HepG2 (cell line): Measurements from ENCODE around the gene TGFBR1. TPM values are rescaled to one million over a fixed set of nuclear protein-coding genes. Genes with fewer than 3 reads are reported as not detected.

Source experiments
- ATAC-seq: fragments of 200-7000 bp; cut with Tn5 transposase; 3 replicates; pipeline ENCODE4 v1.9.1; 2020; ENCODE audit warnings: mild to moderate bottlenecking, moderate library complexity
- BruUV-seq: library from RNA; stranded (reverse); fragments of 400-500 nt; replicated peaks from 2 replicates; lab custom pipeline; 2021; lab: Mats Ljungman, UMichigan
- CTCF ChIA-PET: fragments of 300-600 bp; formaldehyde crosslinking; extraction: SDS; loops from one replicate; lab custom pipeline; 2021; ENCODE audit warnings: low total read pairs, inconsistent platforms, low intra/inter-chr PET ratio; lab: Yijun Ruan, JAX
- POLR2A ChIA-PET: fragments of 350-600 bp; sonication (Branson Sonifier 250); formaldehyde crosslinking; loops from one replicate; lab custom pipeline; 2020; ENCODE audit warnings: antibody characterized with exemption, inconsistent platforms; lab: Yijun Ruan, JAX
- DNase-seq: peaks from one replicate; pipeline ENCODE4 v3.0.0-alpha.2; 2015; ENCODE audit warnings: low spot score
- FAIRE-seq: peaks from 3 replicates; lab custom pipeline; 2011; peaks lifted over from hg19 to GRCh38; lab: Jason Lieb, UNC
- H2AFZ ChIP-seq: one replicate; pipeline ENCODE4 v1.6.1; 2011; ENCODE audit warnings: low read length, inconsistent platforms
- H3K27ac ChIP-seq: fragments of 300-600 bp; 3 replicates; pipeline ENCODE4 v1.8.0; 2011; ENCODE audit warnings: mixed run types, mild to moderate bottlenecking, mixed read lengths, low read length, inconsistent platforms; ENCODE audit not compliant: insufficient read depth; ENCODE audit errors: extremely low read length
- H3K27me3 ChIP-seq, 2 experiments: fragments of 200-600 bp in 1 of 2; 2 replicates in 1 of 2; 3 replicates in 1 of 2; pipeline versions ENCODE4 v1.6.0 to v1.8.0; 2011; ENCODE audit warnings: low read length in 2 of 2, mild to moderate bottlenecking in 2 of 2, moderate library complexity in 2 of 2, inconsistent platforms in 1 of 2; ENCODE audit not compliant: insufficient read depth in 2 of 2, control insufficient read depth in 1 of 2
- H3K36me3 ChIP-seq, 2 experiments: fragments of 200-600 bp in 1 of 2; replicated peaks in 1 of 2; 2 replicates in 1 of 2; 3 replicates in 1 of 2; pipeline versions ENCODE4 v1.5.1 to v1.8.0; 2011; ENCODE audit warnings: low read length in 2 of 2, inconsistent platforms in 1 of 2; ENCODE audit not compliant: insufficient read depth in 2 of 2, control insufficient read depth in 1 of 2
- H3K4me1 ChIP-seq: 2 replicates; pipeline ENCODE4 v1.5.1; 2012; ENCODE audit warnings: low read length, inconsistent platforms; ENCODE audit not compliant: insufficient read depth
- H3K4me2 ChIP-seq: 2 replicates; pipeline ENCODE4 v1.6.0; 2011; ENCODE audit warnings: low read depth, low read length, inconsistent platforms
- H3K4me3 ChIP-seq, 3 experiments: fragments of 200-600 bp in 1 of 3; sonication (generic), shearing (Covaris generic) in 1 of 3; replicated peaks in 1 of 3; 2 replicates each; pipeline ENCODE4 v1.5.1; 2011 to 2016; ENCODE audit warnings: low read length in 3 of 3, inconsistent platforms in 2 of 3, low read depth in 2 of 3, mild to moderate bottlenecking in 2 of 3, control low read depth in 1 of 3, mixed read lengths in 1 of 3; ENCODE audit not compliant: insufficient read depth in 1 of 3
- H3K79me2 ChIP-seq: one replicate; pipeline ENCODE4 v1.6.1; 2011; ENCODE audit warnings: low read length, inconsistent platforms; ENCODE audit not compliant: insufficient read depth
- H3K9ac ChIP-seq: 2 replicates; pipeline ENCODE4 v1.6.0; 2011; ENCODE audit warnings: mild to moderate bottlenecking, low read depth, low read length, inconsistent platforms; ENCODE audit not compliant: insufficient read depth
- H3K9me3 ChIP-seq: 2 replicates; pipeline ENCODE4 v1.5.1; 2012; ENCODE audit warnings: mild to moderate bottlenecking, low read length
- H4K20me1 ChIP-seq: 2 replicates; pipeline ENCODE4 v1.6.0; 2011; ENCODE audit warnings: inconsistent platforms, mild to moderate bottlenecking, low read length, moderate library complexity; ENCODE audit not compliant: insufficient read depth
- CC2D1A ChIP-seq: sonication (generic); formaldehyde crosslinking; IDR thresholded peaks from 2 replicates; pipeline ENCODE4 v1.8.1; 2023; ENCODE audit warnings: mild to moderate bottlenecking, missing genetic modification reagents
- EED ChIP-seq: sonication (generic); formaldehyde crosslinking; IDR thresholded peaks from 2 replicates; pipeline ENCODE4 v1.5.0; 2020; ENCODE audit warnings: mild to moderate bottlenecking, missing genetic modification reagents
- SATB2 ChIP-seq: sonication (generic); formaldehyde crosslinking; IDR thresholded peaks from 2 replicates; pipeline ENCODE4 v1.5.0; 2020; ENCODE audit warnings: missing genetic modification reagents
- SCMH1 ChIP-seq: sonication (generic); formaldehyde crosslinking; IDR thresholded peaks from 2 replicates; pipeline ENCODE4 v1.9.0; 2021; ENCODE audit warnings: missing genetic modification reagents, mild to moderate bottlenecking, borderline replicate concordance
- SOX13 ChIP-seq, 3 experiments: fragments of 450-650 bp in 1 of 3; sonication (generic) in 1 of 3; formaldehyde crosslinking in 1 of 3; IDR thresholded peaks in 2 of 3; conservative IDR thresholded peaks in 1 of 3; 2 replicates each; pipeline versions ENCODE4 v1.5.0 to v1.6.1; 2016 to 2020; ENCODE audit warnings: antibody characterized with exemption in 1 of 3, mild to moderate bottlenecking in 1 of 3, missing compliant biosample characterization in 1 of 3, missing genetic modification reagents in 1 of 3, moderate library complexity in 1 of 3
- TOE1 ChIP-seq: sonication (generic); formaldehyde crosslinking; IDR thresholded peaks from 2 replicates; pipeline ENCODE4 v1.4.0; 2020; ENCODE audit warnings: mild to moderate bottlenecking, missing genetic modification reagents
- ZBTB14 ChIP-seq: sonication (generic); formaldehyde crosslinking; IDR thresholded peaks from 2 replicates; pipeline ENCODE4 v1.4.0; 2020; ENCODE audit warnings: missing genetic modification reagents
- ZNF33A ChIP-seq: sonication (generic); formaldehyde crosslinking; IDR thresholded peaks from 2 replicates; pipeline ENCODE4 v1.5.1; 2020; ENCODE audit warnings: missing genetic modification reagents, mild to moderate bottlenecking, moderate library complexity, borderline replicate concordance
- ZSCAN21 ChIP-seq: sonication (generic); formaldehyde crosslinking; IDR thresholded peaks from 2 replicates; pipeline ENCODE4 v1.8.0; 2022; ENCODE audit warnings: mild to moderate bottlenecking, missing genetic modification reagents, moderate library complexity, borderline replicate concordance
- WGBS: methylation state at CpG from one replicate; pipeline ENCODE4 v1.1.6; 2017; ENCODE audit warnings: low lambda C conversion rate; 5-methylcytosine and 5-hydroxymethylcytosine counted together
- in situ Hi-C: cut with HindIII; loops from 2 replicates; pipeline ENCODE4 v1.10.0; 2017; ENCODE audit warnings: low pct_unique_long_range_greater_than_20kb; ENCODE audit not compliant: extremely low pct_ligation_motif_present
- intact Hi-C: fragments of 100-400 bp; cut with micrococcal nuclease; formaldehyde crosslinking; loops from one replicate; pipeline ENCODE4 v1.10.0; 2022; ENCODE audit not compliant: unreplicated experiment
- polyA plus RNA-seq, 8 experiments: library from polyadenylated mRNA; depleted of rRNA in 3 of 8; stranded (reverse) in 7 of 8; unstranded in 1 of 8; fragments of >200 nt; fragmentation: Illumina TruSeq in 4 of 8; extraction: Trizol in 4 of 8; gene quantifications; 2 replicates each; pipeline versions ENCODE4 v1.2.1 to v1.2.3, GENCODE V29; 2011 to 2016; ENCODE audit warnings: low read depth in 4 of 8, missing spikeins in 1 of 8, mixed read lengths in 1 of 8; ENCODE audit not compliant: insufficient read depth in 1 of 8
- total RNA-seq, 5 experiments: library from RNA; depleted of rRNA; stranded (reverse); fragments of >200 nt; fragmentation: Illumina TruSeq; extraction: Trizol; gene quantifications; 2 replicates each; pipeline ENCODE4 v1.2.3, GENCODE V29; 2016; ENCODE audit warnings: low read depth in 1 of 5

Gene TGFBR1
- total and polyA plus RNA-seq, 2 of the 13 experiments (the other 11 are each of a cell fraction or from before 2014, with no cell fraction given), result 16.8 to 23.9 TPM

- H3K27ac ChIP-seq, result no peak overlapping the region
- no peak for ATAC-seq
- no peak overlapping the region for H2AFZ ChIP-seq
- no peak for DNase-seq
- H4K20me1 ChIP-seq, result no peaks in the 10 kb centered on the region
- no peak overlapping the region for H3K4me3 ChIP-seq
- no peaks in the 10 kb centered on the region for H3K9me3 ChIP-seq
- peaks cover 6% of the 10 kb centered on the region for H3K79me2 ChIP-seq
- intact Hi-C loops, result no loop called here
- BruUV-seq, result no TSS peak
- in situ Hi-C loops, result no loop called here
- ChIA-PET CTCF (no interaction called here), POLR2A (interaction anchor here (0.6 kb wide), 1 partner anchor 10 kb away, joined by 3 read pairs; no protein-coding TSS in a partner anchor)
- no peaks in the 10 kb centered on the region for H3K4me1 ChIP-seq
- no peak overlapping the region for H3K9ac ChIP-seq
- FAIRE-seq, result no peak
- H3K27me3 ChIP-seq, result no peaks in the 10 kb centered on the region
- WGBS, result 87% methylated on average over 1 of the region's 1 CpG
- TF ChIP-seq CC2D1A (CRISPR knock-in tag) (no peak), EED (CRISPR knock-in tag) (no peak), SOX13 (IDR thresholded peaks at IDR 0.05) (no peak), SOX13 (CRISPR knock-in tag; conservative IDR thresholded peaks at IDR 0.05 in 1 of 2, IDR thresholded peaks at IDR 0.05 in 1 of 2) (no peak), ZNF33A (CRISPR knock-in tag) (no peak), SATB2 (CRISPR knock-in tag) (no peak), ZSCAN21 (CRISPR knock-in tag) (no peak), TOE1 (CRISPR knock-in tag) (no peak), ZBTB14 (CRISPR knock-in tag) (no peak), SCMH1 (CRISPR knock-in tag) (no peak)
- TF ChIP-seq, all 625 proteins: peak for 0
- Histone ChIP-seq H3K36me3 (no peaks in the 10 kb centered on the region), H3K4me2 (no peak overlapping the region)
These were observed 16.7 kb downstream of the TGFBR1 start for GRCh38 chr9:99121604-99122003.
